PFSK-1 (cell line): ENCODE data around the gene PCDH15.

Source experiments
- FOXP2 ChIP-seq: optimal IDR thresholded peaks from 2 replicates; pipeline ENCODE3; 2011; ENCODE audit warnings: borderline replicate concordance, control low read depth, inconsistent platforms; ENCODE audit not compliant: insufficient read depth; ENCODE audit errors: extremely low read length, extremely low read depth
- POLR2AphosphoS5 ChIP-seq: IDR thresholded peaks from 2 replicates; pipeline ENCODE4 v1.6.1; 2012; ENCODE audit warnings: low read depth, mild to moderate bottlenecking, control low read depth, low read length, moderate library complexity
- SIN3A ChIP-seq: IDR thresholded peaks from 2 replicates; pipeline ENCODE4 v1.6.1; 2012; ENCODE audit warnings: mild to moderate bottlenecking, low read length, moderate library complexity, borderline replicate concordance; ENCODE audit not compliant: insufficient read depth
- TAF1 ChIP-seq: IDR thresholded peaks from 2 replicates; pipeline ENCODE4 v1.6.1; 2012; ENCODE audit warnings: low read length, control low read depth, borderline replicate concordance; ENCODE audit not compliant: insufficient read depth
- TF ChIP-seq, protein P1 (sequence below), 2 experiments: IDR thresholded peaks; 2 replicates each; pipeline versions ENCODE4 v1.6.1 to v1.8.0; 2011 to 2012; ENCODE audit warnings: low read depth in 2 of 2, low read length in 2 of 2, control low read depth in 1 of 2, inconsistent platforms in 1 of 2, mild to moderate bottlenecking in 1 of 2, moderate library complexity in 1 of 2; ENCODE audit not compliant: insufficient read depth in 1 of 2

Gene PCDH15

DNA sequence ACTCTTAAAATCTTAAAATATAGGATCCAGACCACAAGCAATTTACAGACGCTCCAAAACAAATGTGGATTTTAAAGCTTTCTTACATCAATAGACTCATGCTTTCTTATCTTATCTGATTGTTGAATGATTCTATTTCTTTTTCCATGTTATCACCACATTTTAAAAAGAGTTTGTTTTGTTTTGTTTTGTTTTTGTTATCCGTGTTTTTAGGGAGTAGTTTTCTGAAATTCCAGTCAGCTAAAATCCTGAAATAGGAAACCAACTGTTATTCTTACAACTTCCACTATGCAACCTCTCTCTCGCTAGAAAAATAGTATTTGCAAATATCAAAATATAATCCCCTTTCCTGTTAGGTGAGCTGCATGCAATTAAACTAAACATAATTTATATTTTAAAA lies 251.0 kb downstream of the PCDH15 start:
- TF ChIP-seq SIN3A (no peak), TAF1 (no peak), POLR2AphosphoS5 (no peak), FOXP2 (no peak)
- TF ChIP-seq, protein P1, sequence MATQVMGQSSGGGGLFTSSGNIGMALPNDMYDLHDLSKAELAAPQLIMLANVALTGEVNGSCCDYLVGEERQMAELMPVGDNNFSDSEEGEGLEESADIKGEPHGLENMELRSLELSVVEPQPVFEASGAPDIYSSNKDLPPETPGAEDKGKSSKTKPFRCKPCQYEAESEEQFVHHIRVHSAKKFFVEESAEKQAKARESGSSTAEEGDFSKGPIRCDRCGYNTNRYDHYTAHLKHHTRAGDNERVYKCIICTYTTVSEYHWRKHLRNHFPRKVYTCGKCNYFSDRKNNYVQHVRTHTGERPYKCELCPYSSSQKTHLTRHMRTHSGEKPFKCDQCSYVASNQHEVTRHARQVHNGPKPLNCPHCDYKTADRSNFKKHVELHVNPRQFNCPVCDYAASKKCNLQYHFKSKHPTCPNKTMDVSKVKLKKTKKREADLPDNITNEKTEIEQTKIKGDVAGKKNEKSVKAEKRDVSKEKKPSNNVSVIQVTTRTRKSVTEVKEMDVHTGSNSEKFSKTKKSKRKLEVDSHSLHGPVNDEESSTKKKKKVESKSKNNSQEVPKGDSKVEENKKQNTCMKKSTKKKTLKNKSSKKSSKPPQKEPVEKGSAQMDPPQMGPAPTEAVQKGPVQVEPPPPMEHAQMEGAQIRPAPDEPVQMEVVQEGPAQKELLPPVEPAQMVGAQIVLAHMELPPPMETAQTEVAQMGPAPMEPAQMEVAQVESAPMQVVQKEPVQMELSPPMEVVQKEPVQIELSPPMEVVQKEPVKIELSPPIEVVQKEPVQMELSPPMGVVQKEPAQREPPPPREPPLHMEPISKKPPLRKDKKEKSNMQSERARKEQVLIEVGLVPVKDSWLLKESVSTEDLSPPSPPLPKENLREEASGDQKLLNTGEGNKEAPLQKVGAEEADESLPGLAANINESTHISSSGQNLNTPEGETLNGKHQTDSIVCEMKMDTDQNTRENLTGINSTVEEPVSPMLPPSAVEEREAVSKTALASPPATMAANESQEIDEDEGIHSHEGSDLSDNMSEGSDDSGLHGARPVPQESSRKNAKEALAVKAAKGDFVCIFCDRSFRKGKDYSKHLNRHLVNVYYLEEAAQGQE (IDR thresholded peaks at IDR 0.05; ENCODE audit: insufficient read depth in 1 of 2, low read depth in 2 of 2, low read length in 2 of 2), result no peak

DNA sequence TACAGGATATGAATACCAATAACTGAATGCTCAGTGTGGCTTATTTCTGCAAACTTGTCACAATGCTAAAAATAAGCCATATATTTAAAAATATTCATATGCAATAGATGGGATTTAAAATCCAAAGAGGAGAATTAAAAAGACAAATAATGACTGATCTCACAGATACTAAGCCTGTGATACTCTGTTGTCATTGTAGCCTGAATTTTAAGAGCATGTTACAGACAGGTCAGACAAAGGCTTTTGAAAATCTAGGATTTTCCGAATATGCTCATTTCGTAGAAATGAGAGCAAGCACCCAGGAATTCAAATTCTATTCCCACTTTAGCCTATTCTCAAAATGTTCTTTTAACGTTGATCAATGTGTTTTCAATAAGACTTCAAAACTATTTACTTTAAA lies 269.7 kb downstream of the PCDH15 start:
- no peak for TF ChIP-seq POLR2AphosphoS5
- TF ChIP-seq FOXP2, result no peak
- TF ChIP-seq, protein P1 (IDR thresholded peaks at IDR 0.05; ENCODE audit: insufficient read depth in 1 of 2, low read depth in 2 of 2, low read length in 2 of 2), result no peak
- TF ChIP-seq TAF1, result no peak
- no peak for TF ChIP-seq SIN3A

DNA sequence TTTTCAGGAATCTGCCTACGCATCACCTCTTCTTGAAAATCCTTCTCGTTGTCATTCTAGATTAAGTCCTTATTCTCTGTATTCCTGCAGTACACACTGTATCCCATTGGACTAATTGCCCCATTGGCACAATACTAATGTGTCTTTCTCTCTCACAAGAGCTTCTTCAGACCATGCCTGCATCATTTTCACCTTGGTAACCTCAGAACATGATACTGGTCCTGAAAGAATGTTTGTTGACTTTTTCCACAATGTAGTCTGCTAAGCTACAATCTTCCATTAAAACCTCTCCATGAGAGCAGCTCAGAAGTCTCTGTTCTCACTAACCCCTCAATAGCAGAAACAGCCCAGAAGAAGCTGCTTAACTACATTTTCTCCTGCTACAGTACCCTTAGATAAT lies 270.7 kb downstream of the PCDH15 start:
- no peak for TF ChIP-seq FOXP2
- no peak for TF ChIP-seq POLR2AphosphoS5
- no peak for TF ChIP-seq SIN3A
- no peak for TF ChIP-seq TAF1
- TF ChIP-seq, protein P1 (IDR thresholded peaks at IDR 0.05; ENCODE audit: insufficient read depth in 1 of 2, low read depth in 2 of 2, low read length in 2 of 2), result no peak

DNA sequence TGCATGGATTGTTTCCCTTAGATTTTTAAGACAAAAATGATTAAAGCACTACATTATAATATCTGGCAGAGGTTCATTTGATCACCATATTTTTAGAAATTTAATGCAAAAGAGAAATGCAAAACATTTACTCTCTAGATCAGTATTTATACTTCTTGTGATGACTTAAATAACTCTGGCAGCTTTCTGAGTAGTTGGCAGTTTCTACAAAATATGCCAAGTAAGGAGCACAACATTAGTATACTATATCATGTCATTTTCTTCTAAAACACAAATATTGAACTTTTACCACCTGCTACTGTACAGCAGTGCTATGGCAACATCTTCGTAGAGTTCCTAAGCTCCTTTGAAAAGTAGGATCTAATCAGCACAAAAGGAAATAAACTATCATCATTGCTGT lies 275.2 kb downstream of the PCDH15 start:
- TF ChIP-seq FOXP2 (no peak), SIN3A (no peak)

- TF ChIP-seq TAF1 (no peak), POLR2AphosphoS5 (no peak), SIN3A (no peak), FOXP2 (no peak)
- TF ChIP-seq, protein P1 (IDR thresholded peaks at IDR 0.05; ENCODE audit: insufficient read depth in 1 of 2, low read depth in 2 of 2, low read length in 2 of 2), result no peak
These were observed 297.2 kb downstream of the PCDH15 start for GRCh38 chr10:54503863-54504262.

DNA sequence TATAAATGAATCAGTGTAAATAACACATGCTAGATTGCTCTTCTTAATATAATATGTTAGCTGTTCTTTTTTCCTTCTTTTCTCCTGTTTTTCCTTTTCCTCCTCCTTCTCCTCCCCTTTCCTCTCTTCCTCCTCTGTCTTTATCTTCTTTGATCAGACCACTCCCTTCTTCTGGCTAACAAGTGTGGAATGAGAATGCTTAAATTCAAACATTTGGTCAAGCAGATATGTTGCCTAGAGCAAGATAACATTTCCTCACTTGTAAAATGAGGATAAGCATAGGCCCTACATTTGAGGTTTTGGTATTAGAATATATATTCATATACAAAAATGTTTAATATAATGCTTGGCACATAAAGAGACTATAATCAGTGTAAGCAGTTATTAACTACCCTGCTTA lies 299.1 kb downstream of the PCDH15 start:
- TF ChIP-seq FOXP2 (no peak), TAF1 (no peak), SIN3A (no peak), POLR2AphosphoS5 (no peak)
- TF ChIP-seq, protein P1 (IDR thresholded peaks at IDR 0.05; ENCODE audit: insufficient read depth in 1 of 2, low read depth in 2 of 2, low read length in 2 of 2), result no peak
